Motor neuron (in vitro differentiated cells): ENCODE measurements around the gene FHIT. TPM values are rescaled to one million over a fixed set of nuclear protein-coding genes. Genes with fewer than 3 reads are reported as not detected.
"Not testable (repeated sequence)": the region's sequence is repeated elsewhere in the genome, so short reads cannot be mapped to it uniquely, and the experiment has no call there.

Source experiments
- ATAC-seq, 8 experiments: fragments of 200-7000 bp; cut with Tn5 transposase; replicated peaks in 6 of 8; 2 replicates each; pipeline ENCODE4 v1.8.0; 2021; ENCODE audit warnings: mild to moderate bottlenecking in 8 of 8, moderate library complexity in 8 of 8
- H3K27ac ChIP-seq, 2 donors: fragments of 250-450 bp; sonication (Bioruptor Pico); 2 replicates each; pipeline ENCODE4 v1.9.0; 2021; ENCODE audit warnings: antibody characterized with exemption in 2 of 2, mild to moderate bottlenecking in 2 of 2, moderate library complexity in 1 of 2
- H3K4me1 ChIP-seq, 2 donors: fragments of 250-450 bp; sonication (Bioruptor Pico); replicated peaks in 1 of 2; 2 replicates each; pipeline ENCODE4 v1.6.1; 2021; ENCODE audit warnings: antibody characterized with exemption in 2 of 2, mild to moderate bottlenecking in 2 of 2, moderate library complexity in 1 of 2
- H3K4me3 ChIP-seq, 5 donors: fragments of 250-450 bp; sonication (Bioruptor Pico); 2 replicates each; pipeline ENCODE4 v1.9.0; 2021; ENCODE audit warnings: antibody characterized with exemption in 5 of 5, mild to moderate bottlenecking in 5 of 5, moderate library complexity in 4 of 5
- WGBS, 10 experiments: fragments of 450-650 bp; shearing (Covaris generic); methylation state at CpG; one replicate each; pipeline ENCODE4 v1.0.0; 2022; 5-methylcytosine and 5-hydroxymethylcytosine counted together
- in situ Hi-C, 9 experiments: fragments of 400-800 bp; cut with MboI; loops; one replicate each; pipeline ENCODE4 v1.15.0; 2021; ENCODE audit warnings: low sequenced_read_pairs in 9 of 9, low pct_unique_long_range_greater_than_20kb in 2 of 9; ENCODE audit not compliant: unreplicated experiment in 9 of 9
- total RNA-seq, 8 experiments: library from RNA; unstranded; fragments of 300-600 nt; gene quantifications; 2 replicates each; pipeline versions ENCODE4 v1.2.3 to v1.2.4, GENCODE V29; 2022

Gene FHIT
- total RNA-seq, 8 experiments from 2014 or later = 1.6 to 25.1 (median 12.1) TPM

- WGBS, 10 experiments = 87 to 100% (median 95%) methylated on average over 1 to 6 of the region's 6 CpGs; no CpG with 5 or more reads in 3 of the 10 experiments
- H3K27ac ChIP-seq, ATAC-seq, H3K4me1 ChIP-seq, in situ Hi-C loops, H3K4me3 ChIP-seq: not testable (repeated sequence)
Measured at GRCh38 chr3:61017028-61017427, 234.2 kb downstream of the FHIT start.

GRCh38 chr3:61015859-61016258 is 235.4 kb downstream of the FHIT start:
- WGBS, 10 experiments = 31 to 100% (median 100%) methylated on average over 1 of the region's 1 CpG

GRCh38 chr3:61015408-61015807 is 235.8 kb downstream of the FHIT start:
- Histone ChIP-seq H3K27ac (no peak overlapping the region), H3K4me1 (no peaks in the 10 kb centered on the region), H3K4me3 (no peak overlapping the region)
- WGBS, 10 experiments = 29 to 100% (median 77%) methylated on average over 1 to 2 of the region's 2 CpGs; no CpG with 5 or more reads in 2 of the 10 experiments
- in situ Hi-C loops = no loop called here
- peak in 3 of 8 experiments; percentile 32 to 56 (median 40) for ATAC-seq

More at GRCh38 chr3:61015859-61016258, 235.4 kb downstream of the FHIT start:
- H3K4me3 ChIP-seq = no peak overlapping the region
- in situ Hi-C loops = no loop called here
- peak in 3 of 8 experiments; percentile 12 to 66 (median 38) for ATAC-seq
- H3K27ac ChIP-seq = no peak overlapping the region
- no peaks in the 10 kb centered on the region for H3K4me1 ChIP-seq

DNA sequence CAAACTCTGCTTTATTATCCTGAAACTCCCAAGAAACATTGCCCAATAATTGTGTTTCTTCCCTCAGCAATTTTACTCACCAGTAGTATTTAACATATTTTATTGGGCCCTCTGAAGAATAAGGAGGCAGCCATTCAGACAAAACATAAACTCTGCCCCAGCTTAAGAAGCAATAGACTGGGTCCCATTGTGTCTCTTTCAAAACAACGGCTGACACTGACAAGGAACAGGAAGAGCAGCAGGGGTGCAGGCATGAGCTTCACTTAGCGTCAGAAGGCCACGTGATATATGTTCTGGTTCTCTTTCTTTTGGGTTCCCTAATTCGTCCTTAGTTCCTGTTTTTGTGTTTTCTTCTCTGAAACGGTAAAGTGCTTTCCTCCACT is 242.3 kb downstream of the FHIT start:
- peaks cover 15 to 16% of the 10 kb centered on the region in 2 donors for H3K4me1 ChIP-seq
- 7 to 44% (median 18%) methylated on average over 1 to 5 of the region's 5 CpGs for WGBS, 10 experiments
- in situ Hi-C loops = no loop called here
- no peak overlapping the region for H3K27ac ChIP-seq
- H3K4me3 ChIP-seq = no peak overlapping the region
- peak in 5 of 8 experiments; percentile 24 to 55 (median 39) for ATAC-seq

DNA sequence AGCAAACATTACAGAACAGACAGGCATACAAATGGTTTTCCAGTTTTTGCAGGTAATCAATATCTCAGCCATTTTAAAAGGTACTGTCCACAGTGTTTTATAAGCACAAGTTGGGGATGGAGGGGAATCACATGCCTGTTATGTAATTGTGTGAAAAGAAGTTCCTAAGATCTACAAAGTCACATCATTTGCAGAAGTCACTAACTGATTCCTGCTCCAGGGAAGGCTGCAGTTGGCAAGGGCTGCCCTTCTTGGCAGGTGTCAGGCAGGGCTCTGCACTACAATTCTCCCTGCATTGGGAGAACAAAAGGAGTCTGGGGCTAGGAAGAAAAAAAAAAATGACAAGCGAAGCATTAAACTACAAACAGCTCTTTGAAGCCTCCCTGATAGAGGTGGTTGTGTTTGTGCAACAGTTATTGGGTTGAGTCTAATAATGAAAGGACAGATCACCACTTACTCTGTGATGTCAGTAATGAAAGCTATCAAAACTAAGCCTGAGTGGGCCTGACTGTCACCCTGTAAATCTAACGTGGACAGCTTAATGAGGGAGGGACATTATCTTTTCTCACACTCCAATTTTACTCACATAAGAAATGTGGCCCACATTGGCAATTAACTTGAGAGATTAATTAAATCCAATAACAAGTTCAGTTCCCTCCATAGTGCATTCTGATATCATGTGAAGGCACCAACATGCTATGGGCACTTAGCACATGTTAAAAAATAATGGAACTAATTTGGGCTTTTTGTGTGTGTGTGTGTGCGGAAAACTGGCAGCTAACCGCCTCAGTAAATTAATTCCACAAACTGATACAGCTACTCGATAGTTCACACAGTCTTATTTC is 242.9 kb downstream of the FHIT start:
- WGBS, 10 experiments = 29 to 89% (median 58%) methylated on average over 1 to 5 of the region's 5 CpGs
- ATAC-seq = peak in 5 of 8 experiments; percentile 66 to 93 (median 75)
- in situ Hi-C loops = no loop called here
- Histone ChIP-seq H3K4me1 (peaks cover 15 to 16% of the 10 kb centered on the region in 2 donors), H3K4me3 (no peak overlapping the region), H3K27ac (no peak overlapping the region)

DNA sequence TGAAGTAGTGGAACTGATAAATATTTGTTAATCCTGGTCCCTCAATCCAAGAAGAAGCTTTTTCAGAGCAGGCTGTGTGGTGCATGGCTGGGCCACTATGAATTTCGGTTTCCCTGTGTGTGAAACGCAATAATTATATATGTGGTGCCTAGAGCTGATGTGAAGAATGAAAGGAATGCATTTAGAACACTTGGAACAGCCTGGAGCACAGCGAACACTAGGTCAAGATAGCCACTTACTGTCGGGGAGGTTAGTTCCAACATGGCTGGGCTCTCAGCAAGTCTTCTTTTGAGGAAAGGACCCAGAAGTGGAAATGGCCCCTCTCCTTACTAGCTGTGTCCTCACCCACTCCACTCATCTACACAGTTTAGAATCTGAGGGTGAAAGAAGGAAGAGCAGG is 245.7 kb downstream of the FHIT start:
- ATAC-seq = no peak

GRCh38 chr3:60998858-60999257 is 252.4 kb downstream of the FHIT start:
- WGBS, 10 experiments = 40 to 100% (median 88%) methylated on average over 1 to 3 of the region's 3 CpGs; no CpG with 5 or more reads in 2 of the 10 experiments
- Histone ChIP-seq H3K27ac (no peak overlapping the region), H3K4me3 (no peak overlapping the region), H3K4me1 (no peaks in the 10 kb centered on the region)
- peak in 2 of 8 experiments; percentile 22 to 54 for ATAC-seq
- in situ Hi-C loops = no loop called here

More for the DNA sequence above, 245.7 kb downstream of the FHIT start:
- WGBS, 10 experiments = 73 to 100% (median 86%) methylated on average over 1 to 4 of the region's 4 CpGs; no CpG with 5 or more reads in 1 of the 10 experiments
- Histone ChIP-seq H3K4me3 (no peak overlapping the region), H3K4me1 (peaks cover 15 to 16% of the 10 kb centered on the region in 2 donors), H3K27ac (no peak overlapping the region)
- in situ Hi-C loops = no loop called here

- 11 to 100% (median 78%) methylated on average over 1 to 5 of the region's 5 CpGs; no CpG with 5 or more reads in 2 of the 10 experiments for WGBS, 10 experiments
- Histone ChIP-seq H3K4me3 (no peak overlapping the region), H3K27ac (no peak overlapping the region), H3K4me1 (peaks cover 2 to 4% of the 10 kb centered on the region in 2 donors)
- peak in 1 of 8 experiments; percentile 46 for ATAC-seq
- in situ Hi-C loops = no loop called here
Measured at GRCh38 chr3:60992395-60992794, 258.9 kb downstream of the FHIT start.

- 48 to 100% (median 95%) methylated on average over 1 to 3 of the region's 3 CpGs; no CpG with 5 or more reads in 1 of the 10 experiments for WGBS, 10 experiments
- in situ Hi-C loops = no loop called here
- H3K4me3 ChIP-seq = no peak overlapping the region
- H3K27ac ChIP-seq = no peak overlapping the region
- peaks cover 2 to 4% of the 10 kb centered on the region in 2 donors for H3K4me1 ChIP-seq
- no peak for ATAC-seq
Measured at GRCh38 chr3:60990442-60990730, 260.9 kb downstream of the FHIT start.

DNA sequence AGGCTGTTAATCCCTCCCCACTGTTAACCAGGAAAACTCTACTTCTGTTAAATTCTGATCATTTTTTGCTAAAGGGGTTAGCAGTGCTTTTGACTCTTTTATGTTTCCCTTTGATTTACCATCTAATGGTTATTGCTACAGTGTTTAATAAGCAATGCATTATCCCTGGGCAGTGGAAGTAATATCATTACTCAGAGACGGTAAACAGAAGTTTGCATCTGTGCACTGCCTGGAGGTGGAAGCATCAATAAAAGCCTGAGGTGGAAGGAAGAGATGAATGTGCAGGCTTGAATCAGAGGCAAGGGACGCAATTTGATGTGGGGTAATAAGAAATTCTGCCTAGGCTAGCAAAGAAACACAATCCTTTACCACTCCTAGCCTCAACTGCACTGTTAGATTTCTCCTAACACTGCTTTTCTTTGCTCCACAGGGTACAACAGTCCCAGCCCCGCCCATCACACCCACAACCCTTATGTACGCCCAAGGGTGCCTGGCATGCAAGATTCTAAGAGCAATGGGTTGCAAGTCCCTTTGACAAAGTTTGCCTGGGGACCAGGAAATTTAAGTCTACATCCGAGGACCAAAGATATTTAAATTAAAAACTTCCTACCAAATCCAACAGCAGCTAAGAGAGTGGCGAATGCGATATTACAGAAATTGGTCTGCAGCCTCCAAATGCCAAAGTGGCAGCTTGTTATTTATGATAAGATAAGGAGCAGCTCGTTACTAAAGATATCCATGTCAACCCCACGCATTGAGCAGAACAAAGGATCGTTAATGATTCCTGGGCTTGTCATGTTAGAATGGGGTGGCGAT is 261.4 kb downstream of the FHIT start:
- Histone ChIP-seq H3K4me1 (peaks cover 2 to 4% of the 10 kb centered on the region in 2 donors), H3K27ac (no peak overlapping the region), H3K4me3 (no peak overlapping the region)
- 36 to 77% (median 60%) methylated on average over 1 to 11 of the region's 11 CpGs; no CpG with 5 or more reads in 1 of the 10 experiments for WGBS, 10 experiments
- ATAC-seq = peak in 6 of 8 experiments; percentile 40 to 98 (median 79)
- in situ Hi-C loops = no loop called here

DNA sequence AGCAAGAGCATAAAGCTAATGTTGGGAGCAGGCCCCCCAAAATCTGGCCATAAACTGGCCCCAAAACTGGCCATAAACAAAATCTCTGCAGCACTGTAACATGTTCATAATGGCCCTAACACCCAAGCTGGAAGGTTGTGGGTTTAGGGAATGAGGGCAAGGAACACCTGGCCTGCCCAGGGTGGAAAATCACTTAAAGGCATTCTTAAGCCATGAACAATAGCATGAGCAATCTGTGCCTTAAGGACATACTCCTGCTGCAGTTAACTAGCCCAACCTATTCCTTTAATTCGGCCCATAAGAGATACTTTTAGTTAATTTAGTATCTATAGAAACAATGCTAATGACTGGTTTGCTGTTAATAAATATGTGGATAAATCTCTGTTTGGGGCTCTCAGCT is 264.1 kb downstream of the FHIT start:
- ATAC-seq, in situ Hi-C loops: not testable (repeated sequence)
- WGBS, 10 experiments = 71% methylated on average over 1 of the region's 1 CpG; no CpG with 5 or more reads in 9 of the 10 experiments

DNA sequence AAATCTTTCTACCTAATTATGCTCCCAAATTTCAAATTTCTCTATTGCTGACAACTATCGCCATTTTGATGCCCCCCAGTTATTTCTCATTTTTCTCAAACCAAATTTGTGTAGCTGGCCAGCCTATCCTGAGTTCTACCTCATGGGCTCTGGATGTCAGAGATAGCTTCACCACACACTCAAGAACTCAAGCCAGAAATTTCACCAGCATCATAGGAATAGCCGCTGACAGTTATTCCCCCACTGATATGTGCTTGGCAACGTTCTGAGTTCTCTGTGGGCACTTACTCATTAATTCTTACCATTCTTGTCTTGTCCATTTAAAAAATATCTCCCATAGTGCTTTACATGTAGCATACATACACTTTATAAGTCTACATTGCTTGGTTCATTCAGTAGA is 264.7 kb downstream of the FHIT start:
- in situ Hi-C loops = no loop called here
- no peak for ATAC-seq
- WGBS, 10 experiments = 57 to 96% (median 72%) methylated on average over 1 to 3 of the region's 3 CpGs; no CpG with 5 or more reads in 3 of the 10 experiments
- peaks cover 2 to 4% of the 10 kb centered on the region in 2 donors for H3K4me1 ChIP-seq
- H3K27ac ChIP-seq = no peak overlapping the region
- H3K4me3 ChIP-seq = no peak overlapping the region

More for the DNA sequence above, 264.1 kb downstream of the FHIT start:
- not testable (repeated sequence) for H3K27ac ChIP-seq, H3K4me1 ChIP-seq, H3K4me3 ChIP-seq

DNA sequence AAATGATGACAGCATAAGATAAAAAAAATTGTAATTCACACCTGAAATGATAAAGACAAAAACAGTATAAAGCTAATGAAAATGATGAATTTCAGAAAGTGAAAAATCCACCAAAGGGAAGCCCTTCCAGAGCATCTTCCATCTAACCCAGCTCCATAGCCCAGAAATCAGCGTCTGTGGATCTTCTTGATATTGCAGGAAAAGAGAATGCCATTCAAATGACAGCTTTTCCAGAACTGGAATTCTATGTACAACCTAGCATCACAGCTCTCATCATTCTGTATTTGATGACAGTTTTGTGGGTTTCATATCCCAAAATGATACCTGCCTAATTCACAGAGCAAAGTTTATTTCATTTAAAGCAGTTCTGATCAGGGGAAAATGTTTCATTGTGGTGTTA is 267.3 kb downstream of the FHIT start:
- 33 to 80% (median 80%) methylated on average over 1 of the region's 1 CpG; no CpG with 5 or more reads in 6 of the 10 experiments for WGBS, 10 experiments
- no peak overlapping the region for H3K4me3 ChIP-seq
- no peak overlapping the region for H3K27ac ChIP-seq
- ATAC-seq = no peak
- in situ Hi-C loops = no loop called here
- H3K4me1 ChIP-seq = peaks cover 13 to 15% of the 10 kb centered on the region in 2 donors
